Upper lobe of right lung (tissue), 1 donor: ENCODE measurements around the gene PAWR. TPM values are rescaled to one million over a fixed set of nuclear protein-coding genes. Genes with fewer than 3 reads are reported as not detected.
"Not testable (repeated sequence)": the region's sequence is repeated elsewhere in the genome, so short reads cannot be mapped to it uniquely, and the experiment has no call there.

Experiments
- ATAC-seq: fragments of 200-7000 bp; cut with Tn5 transposase; one replicate; pipeline ENCODE4 v1.9.1; 2020; ENCODE audit warnings: mild to moderate bottlenecking, moderate library complexity
- DNase-seq: peaks from one replicate; pipeline ENCODE4 v3.0.0-alpha.2; 2020
- H3K27ac ChIP-seq: fragments of 200-600 bp; one replicate; pipeline ENCODE4 v1.8.0; 2022
- H3K27me3 ChIP-seq: fragments of 200-600 bp; one replicate; pipeline ENCODE4 v1.8.0; 2022; ENCODE audit warnings: mild to moderate bottlenecking
- H3K36me3 ChIP-seq: fragments of 200-600 bp; one replicate; pipeline ENCODE4 v1.8.0; 2022
- H3K4me1 ChIP-seq: fragments of 200-600 bp; one replicate; pipeline ENCODE4 v1.8.0; 2022
- H3K4me3 ChIP-seq: fragments of 200-600 bp; one replicate; pipeline ENCODE4 v1.8.0; 2022; ENCODE audit warnings: mild to moderate bottlenecking
- H3K9me3 ChIP-seq: fragments of 200-600 bp; one replicate; pipeline ENCODE4 v1.8.0; 2022
- intact Hi-C: fragments of 100-400 bp; cut with DNase I; formaldehyde crosslinking; loops from one replicate; pipeline ENCODE4 v1.11.0; 2022
- total RNA-seq: library from RNA; stranded (reverse); fragmentation: NEBNext Ultra II Directional; extraction: Animal tissue kit (Norgen Biotek cat#: 25700); gene quantifications from one replicate; pipeline ENCODE4 v1.2.1, GENCODE V29; 2021
- TF ChIP-seq, protein P1 (sequence below): fragments of 200-600 bp; IDR thresholded peaks from one replicate; pipeline ENCODE4 v1.8.0; 2022; ENCODE audit warnings: antibody characterized with exemption
- donor health status: DM: no; HTN: yes; CAD: no; lungs with severe emphysema.

Gene PAWR
- total RNA-seq, 1 donor from 2014 or later, result 73.5 TPM

- Histone ChIP-seq H3K4me3 (no peak overlapping the region), H3K4me1 (no peaks in the 10 kb centered on the region), H3K27me3 (no peaks in the 10 kb centered on the region)
Observed at GRCh38 chr12:79685068-79685467, 5.7 kb downstream of the PAWR start.

DNA sequence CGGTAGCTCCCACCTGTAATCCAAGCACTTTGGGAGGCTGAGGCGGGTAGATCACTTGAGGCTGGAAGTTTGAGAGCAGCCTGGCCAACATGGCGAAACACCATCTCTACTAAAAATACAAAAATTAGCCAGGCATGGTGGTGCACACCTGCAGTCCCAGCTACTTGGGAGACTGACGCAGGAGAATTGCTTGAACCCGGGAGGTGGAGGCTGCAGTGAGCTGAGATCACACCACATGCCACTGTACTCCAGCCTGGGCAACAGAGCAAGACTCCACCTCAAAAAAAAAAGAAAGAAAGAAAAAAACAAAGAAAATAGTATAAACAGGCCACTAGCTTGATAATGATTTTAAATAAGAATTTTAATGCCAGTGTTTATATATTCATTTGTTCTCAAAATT, 6.4 kb downstream of the PAWR start:
- DNase-seq, H3K36me3 ChIP-seq, H3K27ac ChIP-seq, H3K4me1 ChIP-seq, intact Hi-C loops, H3K4me3 ChIP-seq, H3K9me3 ChIP-seq, ATAC-seq, H3K27me3 ChIP-seq: not testable (repeated sequence)

More at GRCh38 chr12:79685068-79685467, 5.7 kb downstream of the PAWR start:
- Histone ChIP-seq H3K36me3 (no peaks in the 10 kb centered on the region), H3K9me3 (no peaks in the 10 kb centered on the region), H3K27ac (no peak overlapping the region)
- ATAC-seq, result no peak
- TF ChIP-seq, protein P1, sequence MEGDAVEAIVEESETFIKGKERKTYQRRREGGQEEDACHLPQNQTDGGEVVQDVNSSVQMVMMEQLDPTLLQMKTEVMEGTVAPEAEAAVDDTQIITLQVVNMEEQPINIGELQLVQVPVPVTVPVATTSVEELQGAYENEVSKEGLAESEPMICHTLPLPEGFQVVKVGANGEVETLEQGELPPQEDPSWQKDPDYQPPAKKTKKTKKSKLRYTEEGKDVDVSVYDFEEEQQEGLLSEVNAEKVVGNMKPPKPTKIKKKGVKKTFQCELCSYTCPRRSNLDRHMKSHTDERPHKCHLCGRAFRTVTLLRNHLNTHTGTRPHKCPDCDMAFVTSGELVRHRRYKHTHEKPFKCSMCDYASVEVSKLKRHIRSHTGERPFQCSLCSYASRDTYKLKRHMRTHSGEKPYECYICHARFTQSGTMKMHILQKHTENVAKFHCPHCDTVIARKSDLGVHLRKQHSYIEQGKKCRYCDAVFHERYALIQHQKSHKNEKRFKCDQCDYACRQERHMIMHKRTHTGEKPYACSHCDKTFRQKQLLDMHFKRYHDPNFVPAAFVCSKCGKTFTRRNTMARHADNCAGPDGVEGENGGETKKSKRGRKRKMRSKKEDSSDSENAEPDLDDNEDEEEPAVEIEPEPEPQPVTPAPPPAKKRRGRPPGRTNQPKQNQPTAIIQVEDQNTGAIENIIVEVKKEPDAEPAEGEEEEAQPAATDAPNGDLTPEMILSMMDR, result no peak
- DNase-seq, result no peak
- intact Hi-C loops, result no loop called here

DNA sequence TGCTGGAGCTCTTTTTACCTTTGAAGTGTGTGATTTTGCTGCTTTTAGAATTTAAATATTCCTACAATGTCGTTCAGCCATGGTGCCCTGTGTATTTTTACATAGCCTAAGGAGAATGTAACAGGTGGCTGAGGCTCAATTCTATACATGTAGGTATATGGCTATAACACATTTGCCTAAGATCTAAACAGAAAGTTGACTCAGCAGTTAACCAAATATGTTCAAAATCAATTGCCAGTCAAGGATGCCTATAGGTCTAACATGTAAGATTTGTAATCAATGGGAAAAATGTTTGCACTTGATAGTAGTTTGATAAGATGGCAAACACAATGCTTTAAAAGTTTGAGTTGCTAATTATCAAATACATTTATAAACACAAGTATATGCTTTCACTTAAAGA, 8.2 kb downstream of the PAWR start:
- ATAC-seq, result no peak
- no peak overlapping the region for H3K27ac ChIP-seq
- H3K9me3 ChIP-seq, result no peaks in the 10 kb centered on the region
- no peaks in the 10 kb centered on the region for H3K36me3 ChIP-seq
- H3K4me1 ChIP-seq, result no peaks in the 10 kb centered on the region
- H3K4me3 ChIP-seq, result no peak overlapping the region
- intact Hi-C loops, result no loop called here
- no peaks in the 10 kb centered on the region for H3K27me3 ChIP-seq
- DNase-seq, result no peak
- TF ChIP-seq, protein P1, result no peak

GRCh38 chr12:79681008-79681590, 9.7 kb downstream of the PAWR start:
- Histone ChIP-seq H3K27ac (no peak overlapping the region), H3K4me1 (peaks cover 6% of the 10 kb centered on the region), H3K4me3 (no peak overlapping the region), H3K9me3 (no peaks in the 10 kb centered on the region), H3K27me3 (no peaks in the 10 kb centered on the region), H3K36me3 (no peaks in the 10 kb centered on the region)
- intact Hi-C loops, result no loop called here
- ATAC-seq, result peak; percentile 51
- TF ChIP-seq, protein P1, result no peak
- DNase-seq, result no peak

DNA sequence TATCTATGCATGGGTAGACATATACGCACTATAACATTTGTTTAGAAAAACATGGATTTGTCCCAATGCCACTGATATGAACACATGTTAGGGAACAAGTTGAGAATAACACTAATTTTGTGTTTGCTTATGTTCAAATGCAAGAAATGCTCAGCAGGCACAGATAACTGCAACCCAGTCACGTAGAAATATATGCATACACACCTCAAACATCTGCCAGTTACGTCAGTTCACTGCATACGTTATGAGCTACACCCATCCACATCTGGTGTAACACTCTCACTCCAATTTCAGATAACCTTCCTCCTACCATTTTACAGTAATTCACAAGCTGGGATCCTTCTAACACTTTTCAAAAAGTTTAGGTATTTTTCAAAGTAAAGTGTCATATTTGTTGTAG, 10.7 kb downstream of the PAWR start:
- Histone ChIP-seq H3K27ac (no peak overlapping the region), H3K27me3 (no peaks in the 10 kb centered on the region), H3K4me1 (peaks cover 6% of the 10 kb centered on the region), H3K4me3 (no peak overlapping the region), H3K36me3 (no peaks in the 10 kb centered on the region), H3K9me3 (no peaks in the 10 kb centered on the region)
- TF ChIP-seq, protein P1, result no peak
- ATAC-seq (no peak), DNase-seq (no peak)
- intact Hi-C loops, result no loop called here

- Histone ChIP-seq H3K4me3 (no peak overlapping the region), H3K36me3 (no peaks in the 10 kb centered on the region), H3K27me3 (no peaks in the 10 kb centered on the region), H3K4me1 (peaks cover 6% of the 10 kb centered on the region), H3K9me3 (no peaks in the 10 kb centered on the region), H3K27ac (no peak overlapping the region)
- TF ChIP-seq, protein P1, result no peak
- DNase-seq (no peak), ATAC-seq (no peak)
- intact Hi-C loops, result no loop called here
Observed at GRCh38 chr12:79678306-79678705, 12.5 kb downstream of the PAWR start.
